HL-60/S4 (cell line): Measurements from ENCODE around the gene NBEAL2.
"Not testable (repeated sequence)": the region's sequence is repeated elsewhere in the genome, so short reads cannot be mapped to it uniquely, and the experiment has no call there.

Experiments used
- in situ Hi-C: fragments of 300-500 bp; cut with MboI; formaldehyde crosslinking; loops from 2 replicates; pipeline ENCODE4 v1.14.3; 2022; ENCODE audit warnings: low sequenced_read_pairs

NBEAL2 gene

GRCh38 chr3:46962990-46963389, 16.5 kb upstream of the NBEAL2 start:
- in situ Hi-C loops = no loop called here

- in situ Hi-C loops = not testable (repeated sequence)
These were observed 15.4 kb upstream of the NBEAL2 start for GRCh38 chr3:46964038-46964590.

GRCh38 chr3:46965151-46965550, 14.3 kb upstream of the NBEAL2 start:
- in situ Hi-C loops = no loop called here

- in situ Hi-C loops = no loop called here
These were observed 12.7 kb upstream of the NBEAL2 start for GRCh38 chr3:46966811-46967210.

GRCh38 chr3:46968783-46969428, 10.6 kb upstream of the NBEAL2 start:
- in situ Hi-C loops = no loop called here

GRCh38 chr3:46970391-46971091, 8.9 kb upstream of the NBEAL2 start:
- in situ Hi-C loops = no loop called here

- in situ Hi-C loops = no loop called here
These were observed 8.3 kb upstream of the NBEAL2 start for GRCh38 chr3:46971151-46971550.

DNA sequence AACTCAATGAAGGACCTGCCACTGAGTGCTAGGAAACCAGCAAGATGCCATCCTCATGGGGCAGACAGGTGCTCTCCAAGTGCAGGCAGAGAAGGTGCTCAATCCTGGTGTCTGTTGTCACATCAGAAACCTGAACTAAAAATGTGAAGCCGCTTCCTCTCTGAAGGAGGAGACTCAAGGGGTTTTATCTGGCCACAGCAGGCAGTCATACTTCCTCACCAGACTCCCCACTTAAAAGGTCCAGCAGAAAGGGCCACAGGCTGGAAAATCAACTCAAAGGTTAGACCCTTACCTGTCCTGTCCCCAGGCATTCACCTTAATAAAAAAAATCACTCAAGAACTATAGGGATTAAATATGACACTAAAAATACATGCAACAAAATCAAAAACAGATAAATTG, 7.7 kb upstream of the NBEAL2 start:
- in situ Hi-C loops = no loop called here

DNA sequence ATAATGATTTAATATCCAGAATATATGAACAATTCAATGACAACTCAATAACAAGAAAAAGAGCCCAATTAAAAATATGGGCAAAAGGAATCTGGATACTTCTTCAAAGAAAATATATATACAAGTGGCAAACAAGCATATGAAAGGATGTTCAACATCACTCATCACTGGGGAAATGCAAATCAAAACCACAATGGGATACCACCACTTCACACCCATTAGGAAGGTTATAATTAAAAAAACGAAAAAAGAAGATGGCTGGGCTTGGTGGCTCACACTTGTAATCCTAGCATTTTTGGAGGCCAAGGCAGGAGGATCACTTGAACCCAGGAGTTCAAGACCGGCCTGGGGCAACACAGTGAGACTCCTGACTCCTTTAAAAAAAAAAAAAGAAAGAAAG, 7.1 kb upstream of the NBEAL2 start:
- in situ Hi-C loops = no loop called here

- in situ Hi-C loops = no loop called here
These were observed 4.9 kb upstream of the NBEAL2 start for GRCh38 chr3:46974421-46975171.

DNA sequence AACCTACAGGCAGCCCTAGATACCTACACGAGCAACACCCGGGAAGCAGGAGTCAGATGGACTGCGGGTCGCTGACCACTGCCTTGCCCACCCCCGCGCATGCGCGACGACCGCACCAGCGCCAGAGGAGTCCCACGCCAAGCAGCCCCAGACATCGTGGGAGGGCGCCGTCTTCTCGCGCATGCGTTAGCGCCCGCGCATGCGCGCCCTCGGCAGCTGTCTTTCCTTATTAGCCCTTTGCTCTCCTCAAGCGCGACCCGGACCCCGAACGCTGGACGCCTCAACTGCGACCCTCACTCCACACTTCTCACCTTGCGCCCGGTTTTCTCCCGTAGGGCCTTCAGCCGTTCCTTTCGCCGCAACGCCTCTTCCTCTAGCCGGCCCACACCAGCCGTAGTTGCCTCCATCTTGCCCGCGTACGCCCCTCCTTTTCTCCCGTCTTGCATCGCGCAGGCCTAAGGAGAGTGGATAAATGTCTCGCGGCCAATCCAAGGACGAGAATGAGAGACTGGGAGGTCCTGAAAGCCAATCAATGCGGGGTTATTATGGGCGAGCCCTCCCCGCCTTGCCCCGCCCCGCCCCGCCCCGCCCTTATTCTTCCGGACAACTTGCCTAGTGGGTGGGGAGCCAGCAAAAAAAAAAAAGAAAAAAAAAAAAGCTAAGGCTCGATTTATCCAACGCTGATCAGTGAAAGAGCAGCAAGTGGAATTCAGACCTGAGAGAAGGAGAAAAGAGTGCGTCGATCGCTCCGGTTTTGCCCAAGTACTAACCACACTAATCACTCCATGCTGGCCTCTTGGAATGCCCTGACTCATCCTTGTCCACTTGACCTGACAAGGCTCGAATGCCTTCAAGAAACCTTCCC, 2.9 kb upstream of the NBEAL2 start, which contains the start of gene CCDC12:
Gene CCDC12 (minus strand): TSS at position 420 of the 865 bp plus-strand sequence. CDS start 13 bp downstream, at position 407.
- in situ Hi-C loops = no loop called here

- in situ Hi-C loops = no loop called here
These were observed 1.7 kb upstream of the NBEAL2 start for GRCh38 chr3:46977811-46978195.

GRCh38 chr3:46978381-46978780, 1.1 kb upstream of the NBEAL2 start:
- in situ Hi-C loops = no loop called here

GRCh38 chr3:46979958-46980497, 562 bp downstream of the NBEAL2 start:
- in situ Hi-C loops = no loop called here

- in situ Hi-C loops = no loop called here
These were observed 2.5 kb downstream of the NBEAL2 start for GRCh38 chr3:46981932-46982471.

- in situ Hi-C loops = no loop called here
These were observed 3.1 kb downstream of the NBEAL2 start for GRCh38 chr3:46982546-46982945.

DNA sequence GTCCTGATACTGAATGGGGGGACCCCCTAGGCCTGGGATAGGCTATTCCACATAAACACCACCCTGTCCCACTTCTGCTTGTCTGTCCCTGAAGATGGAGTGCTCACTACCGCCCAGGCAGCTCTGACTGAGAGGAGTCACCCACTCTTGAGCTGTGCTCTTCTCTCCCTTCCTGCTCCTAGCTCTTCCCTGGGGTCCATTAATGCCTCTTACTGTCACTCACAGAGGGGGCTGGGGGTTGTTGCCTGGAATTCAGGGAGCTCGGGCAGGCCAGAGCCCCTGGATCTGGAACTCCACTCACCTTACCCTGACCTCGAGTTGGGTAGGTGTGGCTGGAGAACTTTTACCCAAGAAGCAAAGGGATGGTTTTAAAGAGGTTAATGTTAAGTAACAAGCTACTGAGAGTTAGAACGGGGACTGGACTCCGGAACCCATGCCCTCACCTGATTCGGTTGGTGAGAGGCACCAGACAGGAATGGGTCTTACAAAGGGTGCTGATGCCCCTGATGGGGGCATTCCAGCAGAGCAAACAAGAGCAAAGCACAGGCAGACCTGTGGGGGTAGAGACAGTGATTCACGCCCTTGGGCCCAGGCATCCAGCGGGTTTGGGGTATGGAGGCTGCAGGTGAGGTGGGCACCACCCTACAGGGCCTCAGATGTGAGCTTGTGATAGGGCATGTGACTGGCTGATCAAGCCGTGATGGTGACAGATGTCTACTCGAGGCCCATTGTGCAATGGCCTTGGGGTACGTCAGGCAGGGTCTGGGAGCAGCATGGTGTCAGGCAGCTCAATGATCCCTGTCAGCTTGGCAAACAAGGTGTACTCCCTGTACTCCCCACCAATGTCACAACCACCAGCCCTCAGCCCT, 5.4 kb downstream of the NBEAL2 start:
- in situ Hi-C loops = no loop called here

- in situ Hi-C loops = no loop called here
These were observed 6.1 kb downstream of the NBEAL2 start for GRCh38 chr3:46985588-46985987.

DNA sequence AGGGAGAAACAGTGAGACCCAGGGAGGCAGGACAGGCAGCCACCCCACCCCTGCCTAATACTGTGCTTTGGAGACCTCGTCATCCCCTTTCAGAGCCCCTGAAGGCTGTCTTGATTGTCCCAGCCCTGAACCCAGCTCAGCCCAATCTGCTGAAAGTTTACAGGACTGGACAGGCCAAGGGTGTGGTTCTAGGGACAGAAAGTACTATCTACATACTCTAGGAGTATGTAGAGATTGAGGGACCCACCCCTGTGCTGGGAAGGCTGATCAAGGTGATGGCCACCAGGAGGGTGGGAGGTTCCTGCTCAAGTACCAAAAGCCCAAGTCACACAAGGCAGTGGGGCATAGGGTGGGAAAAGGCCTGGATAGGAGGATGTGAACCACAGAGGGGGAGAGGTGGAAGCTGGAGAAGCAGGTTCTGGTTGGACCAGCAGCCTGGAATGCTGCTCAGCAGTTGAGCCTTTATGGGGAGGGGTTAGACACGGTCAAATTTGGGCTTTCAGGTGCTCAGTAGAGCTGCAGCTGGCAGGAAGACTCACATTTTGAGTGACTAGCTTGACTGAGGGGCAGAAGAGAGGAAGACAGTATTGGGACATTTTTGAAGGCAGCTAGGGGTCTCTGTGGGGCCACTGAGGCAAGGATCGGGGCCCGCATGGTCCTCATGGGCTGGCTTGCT, 6.7 kb downstream of the NBEAL2 start:
- in situ Hi-C loops = no loop called here
